Superior temporal gyrus (tissue), 1 donor: ENCODE data around the gene C1orf122.

Source experiments
- DNase-seq: peaks from one replicate; pipeline ENCODE4 v3.0.0-alpha.2; 2016; ENCODE audit errors: extremely low spot score

The C1orf122 gene

DNA sequence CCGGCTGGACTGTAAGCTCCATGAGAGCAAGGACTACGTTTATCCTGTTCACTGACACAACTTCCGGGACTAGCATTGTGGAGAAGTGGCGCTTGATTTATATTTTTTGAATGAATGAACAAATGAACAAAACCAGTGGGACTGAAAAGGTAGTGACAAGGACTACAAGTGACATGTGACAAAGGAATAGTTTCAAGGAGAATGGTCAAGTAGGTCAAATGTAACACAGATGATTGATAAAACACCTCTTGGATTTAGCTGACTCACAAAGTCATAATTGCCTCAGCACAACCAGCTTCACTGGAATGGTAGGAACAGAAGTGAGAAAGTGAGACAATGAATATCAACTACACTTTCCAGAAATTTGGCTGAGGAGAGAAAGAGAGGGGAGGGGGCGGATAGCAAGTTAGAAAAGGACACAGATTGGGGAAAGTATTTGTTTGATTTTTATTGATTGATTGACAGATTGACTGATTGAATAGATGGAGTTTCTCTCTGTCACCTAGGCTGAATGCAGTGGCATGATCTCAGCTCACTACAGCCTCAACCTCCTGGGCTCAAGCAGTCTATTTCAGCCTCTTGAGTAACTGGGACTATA is 37.6 kb downstream of the C1orf122 start:
- DNase-seq: no peak

DNA sequence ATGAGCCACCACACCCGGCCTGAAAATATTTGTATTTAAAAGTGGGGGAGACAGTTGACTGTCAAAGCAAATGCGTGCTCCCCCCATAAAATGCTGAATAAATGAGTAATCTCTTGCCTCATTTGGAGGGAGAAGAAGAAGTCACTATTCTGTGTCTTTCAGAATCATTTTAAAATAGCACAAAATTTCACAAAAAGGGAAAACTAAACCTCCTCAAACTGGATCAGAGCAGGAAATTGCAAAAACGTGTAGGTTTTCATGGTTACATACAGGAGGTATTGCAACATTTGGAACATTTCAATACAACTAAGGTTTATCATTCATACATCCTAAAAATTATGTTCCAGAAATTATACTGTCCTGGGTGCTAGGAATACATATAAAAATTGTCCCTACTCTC is 38.2 kb downstream of the C1orf122 start:
- no peak for DNase-seq

DNA sequence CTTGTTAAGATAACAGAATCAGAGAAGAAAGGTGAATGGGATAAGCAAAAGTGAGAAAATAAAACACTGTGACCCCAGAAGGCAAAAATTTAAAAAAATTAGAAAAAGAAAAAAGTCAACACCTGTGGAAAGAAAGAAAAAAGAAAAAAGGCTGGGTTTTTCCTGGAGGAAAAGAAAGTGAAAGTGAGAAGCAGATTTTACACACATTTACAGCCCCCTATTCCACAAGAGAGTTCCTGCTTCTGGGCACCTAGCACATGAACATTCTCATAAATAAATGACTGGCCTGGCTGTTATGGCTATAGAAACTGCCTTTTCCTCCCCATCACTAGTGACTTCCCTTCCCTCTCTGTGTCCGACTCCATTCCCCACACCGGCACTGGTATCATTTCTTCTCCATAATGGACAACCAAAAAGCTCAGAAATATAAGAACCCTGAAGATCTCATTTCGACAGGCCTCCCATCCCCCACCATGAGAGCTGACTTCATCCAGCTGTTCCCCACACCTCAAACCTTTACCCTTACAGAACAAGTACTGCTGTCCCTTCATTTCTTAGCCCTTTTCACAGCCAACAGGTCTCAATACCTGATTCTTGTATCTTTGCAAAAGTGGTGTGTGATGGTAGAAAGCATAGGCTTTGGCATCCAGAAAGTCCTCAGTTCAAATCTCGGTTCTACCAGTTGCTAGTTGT is 39.2 kb downstream of the C1orf122 start:
- DNase-seq: no peak

DNA sequence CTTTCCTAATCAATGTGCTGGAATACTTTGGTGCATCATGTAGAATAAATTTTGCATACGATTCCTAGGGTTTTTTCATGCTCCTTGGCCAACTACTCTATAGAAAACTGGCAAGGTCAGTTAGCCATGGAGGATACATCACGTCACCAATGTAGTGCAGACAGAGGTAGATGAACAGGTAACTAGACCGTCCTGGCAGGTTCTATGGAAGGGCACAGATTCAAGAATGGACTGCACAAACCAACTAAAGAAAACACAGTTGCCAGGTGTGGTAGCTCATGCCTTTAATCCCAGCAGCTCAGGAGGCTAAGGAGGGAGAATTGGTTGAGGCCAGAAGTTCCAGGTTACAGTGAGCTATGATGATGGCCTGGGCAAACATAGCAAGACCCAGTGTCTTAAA is 41.9 kb downstream of the C1orf122 start:
- no peak for DNase-seq

DNA sequence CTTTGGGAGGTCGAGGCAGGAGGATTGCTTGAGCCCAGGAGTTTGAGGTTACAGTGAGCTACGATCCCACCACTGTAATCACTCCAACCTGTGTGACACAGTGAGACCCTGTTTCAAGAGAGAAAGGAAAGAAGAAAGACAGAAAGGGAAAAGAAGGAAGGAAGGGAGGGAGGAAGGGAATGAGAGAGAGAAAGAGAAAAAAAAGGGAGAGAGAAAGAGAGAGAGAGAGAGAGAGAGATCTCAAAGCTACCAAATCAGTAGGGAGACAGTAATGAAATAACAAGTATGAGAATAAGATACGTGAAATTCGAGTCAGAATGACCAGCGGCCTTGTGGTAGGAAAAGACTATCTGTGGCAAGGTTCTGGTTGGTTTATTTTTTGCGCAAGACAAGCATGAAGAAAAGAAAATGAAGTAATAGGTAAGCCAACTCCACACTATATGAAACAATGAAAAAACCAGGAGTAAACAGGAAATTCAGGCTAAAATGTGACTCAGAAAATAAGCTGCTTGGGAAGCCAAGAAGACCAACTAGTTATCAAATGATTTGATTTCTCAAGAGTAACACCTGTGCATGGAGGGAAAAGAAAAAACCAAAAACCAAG is 42.9 kb downstream of the C1orf122 start:
- no peak for DNase-seq

DNA sequence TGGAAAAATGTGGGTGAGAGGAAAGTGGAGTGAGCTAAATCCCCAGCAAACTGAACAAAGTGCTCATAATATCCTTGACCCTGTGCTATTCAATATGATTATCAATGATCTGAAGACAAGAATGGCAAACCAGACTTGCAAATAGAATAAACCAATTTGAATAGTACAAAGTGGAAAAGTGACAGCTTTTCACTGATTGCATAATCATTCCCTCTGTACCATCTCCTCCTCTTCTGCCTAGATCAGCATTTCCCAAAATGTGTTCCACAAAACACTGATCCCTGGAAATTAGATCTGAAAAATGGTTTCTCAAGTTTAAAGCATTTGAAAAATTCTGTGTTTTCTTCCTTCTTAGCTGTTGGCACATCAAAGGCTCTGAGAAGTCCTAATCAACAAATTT is 43.7 kb downstream of the C1orf122 start:
- DNase-seq: peak; percentile 25

DNA sequence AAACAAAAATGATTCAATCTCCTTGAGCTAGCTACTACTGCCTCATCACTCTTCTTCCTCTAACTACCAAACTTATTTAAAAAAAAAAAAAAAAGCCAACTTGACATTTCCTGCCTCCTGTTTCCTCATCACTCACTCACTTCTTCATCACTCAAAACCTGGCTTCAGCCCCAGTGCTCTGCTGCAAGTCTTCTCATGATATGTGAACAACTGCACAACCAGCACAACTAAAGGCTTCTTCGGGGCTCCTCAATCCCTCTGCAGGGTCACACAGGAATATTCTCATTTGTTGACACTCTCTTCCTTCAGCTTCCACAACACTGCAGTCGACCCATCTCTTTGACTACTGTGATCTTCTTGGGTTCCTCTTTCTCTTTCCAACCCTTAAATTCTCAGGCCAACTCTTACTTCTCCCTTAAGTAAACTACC is 44.2 kb downstream of the C1orf122 start:
- no peak for DNase-seq

DNA sequence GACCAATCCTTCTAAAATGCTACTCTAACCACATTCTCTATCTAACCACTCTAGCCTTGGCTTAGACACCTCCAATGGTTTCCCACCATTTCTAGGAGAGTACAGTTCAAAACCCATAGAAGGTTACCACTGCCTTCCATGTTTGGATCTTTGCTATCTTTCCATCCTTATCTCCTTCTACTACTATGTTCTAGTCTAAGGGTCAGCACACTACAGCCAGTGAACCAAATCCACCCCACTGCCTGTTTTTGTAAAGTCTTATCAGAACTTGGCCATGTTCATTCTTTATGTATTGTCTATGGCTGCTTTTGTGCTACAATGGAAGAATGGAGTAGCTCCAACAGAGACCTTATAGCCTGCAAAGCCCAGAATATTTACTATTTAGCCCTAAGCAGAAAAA is 45.6 kb downstream of the C1orf122 start:
- no peak for DNase-seq

DNA sequence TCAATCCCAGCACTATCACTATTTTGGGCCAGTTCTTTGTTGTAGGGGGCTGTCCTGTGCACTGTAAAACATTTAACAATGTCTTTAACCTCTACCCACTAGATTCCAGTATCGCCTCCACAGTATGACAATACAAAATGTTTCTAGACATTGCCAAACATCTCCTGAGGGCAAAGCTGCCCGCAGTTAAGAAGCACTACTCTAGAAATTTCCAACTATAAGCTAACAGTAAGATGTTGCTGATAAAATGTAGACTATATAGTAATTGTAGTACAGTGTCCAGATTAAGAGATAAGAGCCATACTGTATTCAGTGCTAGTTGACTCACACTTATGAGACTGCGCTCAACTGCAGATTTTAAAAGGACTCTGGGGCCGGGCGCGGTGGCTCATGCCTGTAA is 46.8 kb downstream of the C1orf122 start:
- no peak for DNase-seq
